CD14-positive monocyte (primary cell): ENCODE results near the gene CDH23. TPM values are rescaled to one million over a fixed set of nuclear protein-coding genes. Genes with fewer than 3 reads are reported as not detected.

Experiments used
- DNase-seq, 3 donors: peaks; one replicate each; pipeline ENCODE4 v3.0.0-alpha.2; 2011 to 2022
- H2AFZ ChIP-seq: 2 replicates; pipeline ENCODE4 v1.6.0; 2012; ENCODE audit warnings: mild to moderate bottlenecking, low read depth, low read length, inconsistent platforms; ENCODE audit not compliant: insufficient read depth, poor library complexity, severe bottlenecking
- H3K27ac ChIP-seq, 2 donors: 1 replicate in 1 of 2; 2 replicates in 1 of 2; pipeline ENCODE4 v1.5.1; 2012 to 2013; ENCODE audit warnings: low read length in 2 of 2, control low read depth in 1 of 2, inconsistent platforms in 1 of 2, low read depth in 1 of 2, mild to moderate bottlenecking in 1 of 2
- H3K27me3 ChIP-seq, 2 donors: one replicate each; pipeline versions ENCODE4 v1.6.0 to v1.6.1; 2011 to 2013; ENCODE audit warnings: low read length in 2 of 2; ENCODE audit not compliant: control insufficient read depth in 2 of 2, insufficient read depth in 2 of 2
- H3K36me3 ChIP-seq, 2 donors: replicated peaks in 1 of 2; 1 replicate in 1 of 2; 2 replicates in 1 of 2; pipeline versions ENCODE4 v1.5.1 to v1.6.1; 2012 to 2013; ENCODE audit warnings: low read length in 2 of 2, control low read depth in 1 of 2, inconsistent platforms in 1 of 2, mild to moderate bottlenecking in 1 of 2; ENCODE audit not compliant: insufficient read depth in 2 of 2, control insufficient read depth in 1 of 2
- H3K4me1 ChIP-seq, 2 donors: 1 replicate in 1 of 2; 2 replicates in 1 of 2; pipeline versions ENCODE4 v1.5.1 to v1.6.1; 2012 to 2013; ENCODE audit warnings: low read length in 2 of 2, control low read depth in 1 of 2, inconsistent platforms in 1 of 2, mild to moderate bottlenecking in 1 of 2, moderate library complexity in 1 of 2; ENCODE audit not compliant: insufficient read depth in 2 of 2, control insufficient read depth in 1 of 2
- H3K4me2 ChIP-seq: replicated peaks from 2 replicates; pipeline ENCODE3; 2012; ENCODE audit warnings: low read length, moderate library complexity, mild to moderate bottlenecking; ENCODE audit not compliant: poor library complexity, severe bottlenecking; ENCODE audit errors: extremely low read depth
- H3K4me3 ChIP-seq, 3 experiments: fragments of 200-600 bp in 1 of 3; sonication (generic) in 1 of 3; replicated peaks in 1 of 3; 1 replicate in 2 of 3; 2 replicates in 1 of 3; pipeline ENCODE4 v1.5.1; 2011 to 2013; ENCODE audit warnings: low read length in 3 of 3, mild to moderate bottlenecking in 3 of 3, control low read depth in 2 of 3, low read depth in 2 of 3, inconsistent platforms in 1 of 3, moderate library complexity in 1 of 3
- H3K79me2 ChIP-seq: 2 replicates; pipeline ENCODE4 v1.6.0; 2012; ENCODE audit warnings: mild to moderate bottlenecking, control low read depth, inconsistent platforms, low read length, moderate library complexity; ENCODE audit not compliant: insufficient read depth
- H3K9ac ChIP-seq: 2 replicates; pipeline ENCODE4 v1.6.0; 2017; ENCODE audit warnings: low read length, mild to moderate bottlenecking; ENCODE audit not compliant: insufficient read depth, poor library complexity, severe bottlenecking
- H3K9me3 ChIP-seq, 2 donors: replicated peaks in 1 of 2; 1 replicate in 1 of 2; 2 replicates in 1 of 2; pipeline versions ENCODE4 v1.5.1 to v1.6.1; 2012 to 2013; ENCODE audit warnings: low read length in 2 of 2, control low read depth in 1 of 2; ENCODE audit not compliant: control insufficient read depth in 1 of 2, insufficient read depth in 1 of 2
- H4K20me1 ChIP-seq: 2 replicates; pipeline ENCODE4 v1.6.0; 2012; ENCODE audit warnings: mild to moderate bottlenecking, low read length, control low read depth, moderate library complexity; ENCODE audit not compliant: insufficient read depth
- H3K27ac Mint-ChIP-seq, 7 donors: one replicate each; pipeline ENCODE4 v1.8.0; 2020; ENCODE audit warnings: mild to moderate bottlenecking in 7 of 7, mixed read lengths in 7 of 7, moderate library complexity in 6 of 7, inconsistent platforms in 2 of 7
- H3K27me3 Mint-ChIP-seq, 3 donors: one replicate each; pipeline ENCODE4 v1.8.0; 2021 to 2022; ENCODE audit warnings: low read depth in 3 of 3, mild to moderate bottlenecking in 3 of 3, mixed read lengths in 3 of 3, moderate library complexity in 3 of 3, inconsistent platforms in 1 of 3
- H3K36me3 Mint-ChIP-seq, 2 donors: one replicate each; pipeline ENCODE4 v1.8.0; 2020; ENCODE audit warnings: mixed read lengths in 2 of 2, inconsistent platforms in 1 of 2, mild to moderate bottlenecking in 1 of 2
- H3K4me1 Mint-ChIP-seq: one replicate; pipeline ENCODE4 v1.8.0; 2020; ENCODE audit warnings: mild to moderate bottlenecking, mixed read lengths
- H3K4me3 Mint-ChIP-seq, 2 donors: one replicate each; pipeline ENCODE4 v1.8.0; 2020; ENCODE audit warnings: mild to moderate bottlenecking in 2 of 2, mixed read lengths in 2 of 2, moderate library complexity in 1 of 2
- H3K9me3 Mint-ChIP-seq, 7 donors: one replicate each; pipeline ENCODE4 v1.8.0; 2020 to 2022; ENCODE audit warnings: mixed read lengths in 7 of 7, mild to moderate bottlenecking in 6 of 7, moderate library complexity in 6 of 7, inconsistent platforms in 2 of 7
- CTCF ChIP-seq: fragments of 200-600 bp; IDR thresholded peaks from one replicate; pipeline ENCODE4 v1.8.0; 2022; ENCODE audit warnings: antibody characterized with exemption, mild to moderate bottlenecking
- WGBS: methylation state at CpG from one replicate; pipeline ENCODE4 v1.1.5; 2013; ENCODE audit warnings: missing lambda C conversion rate; ENCODE audit not compliant: insufficient coverage; 5-methylcytosine and 5-hydroxymethylcytosine counted together
- intact Hi-C, 2 donors: fragments of 100-400 bp; cut with micrococcal nuclease; formaldehyde crosslinking; loops; one replicate each; pipeline versions ENCODE4 v1.15.0 to v1.15.1; 2023
- polyA plus RNA-seq, 3 donors: library from polyadenylated mRNA; depleted of rRNA in 1 of 3; unstranded in 2 of 3; stranded (reverse) in 1 of 3; fragments of 300-500 nt in 2 of 3; fragments of >200 nt in 1 of 3; fragmentation: Illumina TruSeq in 2 of 3; gene quantifications; 1 replicate in 2 of 3; 2 replicates in 1 of 3; pipeline ENCODE4 v1.2.3, GENCODE V29; 2012 to 2021

The CDH23 gene
- polyA plus RNA-seq, 3 donors, result 8.2 to 36.2 (median 10.5) TPM

- TF ChIP-seq CTCF, result no peak
- Mint-ChIP-seq H3K27ac (peak overlapping the region in 1 of 7 donors; percentile 49), H3K4me3 (no peak overlapping the region), H3K36me3 (peaks cover 0 to 5% of the 10 kb centered on the region in 2 donors), H3K27me3 (peaks cover 5 to 20% (median 11%) of the 10 kb centered on the region in 3 donors), H3K4me1 (peaks cover 30% of the 10 kb centered on the region), H3K9me3 (peaks cover 10 to 18% (median 15%) of the 10 kb centered on the region in 7 donors)
- Histone ChIP-seq H2AFZ (no peak overlapping the region), H3K27ac (no peak overlapping the region), H3K27me3 (no peaks in the 10 kb centered on the region), H3K9ac (no peak overlapping the region), H3K9me3 (peaks cover 9 to 13% of the 10 kb centered on the region in 2 donors), H3K36me3 (no peaks in the 10 kb centered on the region), H3K4me3 (no peak overlapping the region), H4K20me1 (no peaks in the 10 kb centered on the region), H3K79me2 (no peaks in the 10 kb centered on the region), H3K4me1 (peaks cover 23 to 37% of the 10 kb centered on the region in 2 donors), H3K4me2 (no peak overlapping the region)
- 100% methylated on average over 1 of the region's 2 CpGs for WGBS
- intact Hi-C loops, result no loop called here
- no peak for DNase-seq
Measured at GRCh38 chr10:71664585-71664984, 267.9 kb downstream of the CDH23 start.

DNA sequence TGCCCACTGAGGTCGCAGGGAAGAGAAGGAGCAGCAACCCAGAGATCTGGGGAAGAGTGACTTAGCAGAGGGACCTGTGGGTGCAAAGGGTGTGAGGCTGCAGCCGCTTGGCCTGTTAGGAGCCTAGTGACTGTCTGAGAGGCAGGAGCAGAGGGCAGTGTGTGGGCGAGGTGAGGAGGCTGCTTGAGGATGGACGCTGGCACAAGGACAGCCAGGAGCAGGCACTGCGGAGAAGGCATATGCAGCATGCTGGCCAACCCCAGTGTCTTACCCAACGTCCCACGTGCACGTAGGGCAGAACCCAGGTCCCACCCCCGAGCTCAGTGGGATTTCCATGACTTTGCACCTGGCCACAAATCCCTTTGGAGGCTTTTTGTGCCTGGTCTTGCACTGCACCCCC is 268.7 kb downstream of the CDH23 start:
- no peaks in the 10 kb centered on the region for H3K36me3 Mint-ChIP-seq
- H3K27me3 Mint-ChIP-seq, result peaks cover 5 to 18% (median 11%) of the 10 kb centered on the region in 3 donors
- WGBS, result 87% methylated on average over 8 of the region's 9 CpGs
- no peak overlapping the region for H3K4me3 Mint-ChIP-seq
- DNase-seq, result no peak
- H3K27ac Mint-ChIP-seq, result peak overlapping the region in 1 of 7 donors; percentile 48
- Histone ChIP-seq H4K20me1 (no peaks in the 10 kb centered on the region), H3K4me2 (no peak overlapping the region), H3K27ac (no peak overlapping the region), H3K9ac (no peak overlapping the region), H2AFZ (no peak overlapping the region), H3K9me3 (peaks cover 0 to 5% of the 10 kb centered on the region in 2 donors), H3K36me3 (no peaks in the 10 kb centered on the region), H3K79me2 (no peaks in the 10 kb centered on the region), H3K4me3 (no peak overlapping the region), H3K4me1 (peaks cover 20 to 32% of the 10 kb centered on the region in 2 donors), H3K27me3 (no peaks in the 10 kb centered on the region)
- TF ChIP-seq CTCF, result no peak
- H3K9me3 Mint-ChIP-seq, result peaks cover under 1 to 10% (median 7%) of the 10 kb centered on the region in 7 donors
- intact Hi-C loops, result no loop called here
- peaks cover 27% of the 10 kb centered on the region for H3K4me1 Mint-ChIP-seq
